Neural progenitor cell (in vitro differentiated cells): ENCODE measurements around the gene ERGIC1. TPM values are rescaled to one million over a fixed set of nuclear protein-coding genes. Genes with fewer than 3 reads are reported as not detected.
"Not testable (repeated sequence)": the region's sequence is repeated elsewhere in the genome, so short reads cannot be mapped to it uniquely, and the experiment has no call there.

Experiments used
- DNase-seq: peaks from one replicate; pipeline ENCODE4 v3.0.0-alpha.2; 2016; ENCODE audit warnings: low spot score
- H2AFZ ChIP-seq: fragments of 200-600 bp; sonication (generic); replicated peaks from 2 replicates; pipeline ENCODE4 v1.6.1; 2016; ENCODE audit warnings: antibody characterized with exemption
- H3F3A ChIP-seq: fragments of 200-600 bp; sonication (generic); 2 replicates; pipeline ENCODE4 v1.6.1; 2016; ENCODE audit warnings: antibody characterized with exemption, low read depth
- H3K27ac ChIP-seq: fragments of 200-600 bp; sonication (generic); 2 replicates; pipeline ENCODE4 v1.5.1; 2016; ENCODE audit warnings: mild to moderate bottlenecking
- H3K27me3 ChIP-seq: fragments of 200-600 bp; sonication (generic); 2 replicates; pipeline ENCODE4 v1.6.1; 2016; ENCODE audit warnings: mild to moderate bottlenecking, moderate library complexity
- H3K36me3 ChIP-seq: fragments of 200-600 bp; sonication (generic); 2 replicates; pipeline ENCODE4 v1.5.1; 2016
- H3K4me1 ChIP-seq: fragments of 200-600 bp; sonication (generic); 2 replicates; pipeline ENCODE4 v1.6.1; 2016; ENCODE audit warnings: mixed run types
- H3K4me2 ChIP-seq: fragments of 200-600 bp; sonication (generic); 2 replicates; pipeline ENCODE4 v1.6.1; 2016
- H3K4me3 ChIP-seq: fragments of 200-600 bp; sonication (generic); 2 replicates; pipeline ENCODE4 v1.5.1; 2016
- H3K79me2 ChIP-seq: fragments of 200-600 bp; sonication (generic); 2 replicates; pipeline ENCODE4 v1.6.1; 2016; ENCODE audit warnings: low read depth
- H3K9ac ChIP-seq: fragments of 200-600 bp; sonication (generic); 2 replicates; pipeline ENCODE4 v1.6.1; 2016
- H3K9me3 ChIP-seq: fragments of 200-600 bp; sonication (generic); 2 replicates; pipeline ENCODE4 v1.5.1; 2016; ENCODE audit warnings: low read depth
- H4K20me1 ChIP-seq: fragments of 200-600 bp; sonication (generic); 2 replicates; pipeline ENCODE4 v1.6.1; 2016; ENCODE audit warnings: low read depth
- H3K27ac Mint-ChIP-seq: 3 replicates; pipeline ENCODE4 v1.8.0; 2021; ENCODE audit warnings: mixed read lengths
- H3K27me3 Mint-ChIP-seq: 2 replicates; pipeline ENCODE4 v1.8.0; 2022; ENCODE audit warnings: low read depth, mild to moderate bottlenecking, inconsistent platforms, moderate library complexity, mixed read lengths; ENCODE audit not compliant: insufficient read depth
- H3K36me3 Mint-ChIP-seq: 3 replicates; pipeline ENCODE4 v1.8.0; 2021; ENCODE audit warnings: mixed read lengths
- H3K4me1 Mint-ChIP-seq: 3 replicates; pipeline ENCODE4 v1.8.0; 2021; ENCODE audit warnings: mixed read lengths
- H3K4me3 Mint-ChIP-seq: 3 replicates; pipeline ENCODE4 v1.8.0; 2021; ENCODE audit warnings: mild to moderate bottlenecking, moderate library complexity, mixed read lengths
- H3K9me3 Mint-ChIP-seq: 3 replicates; pipeline ENCODE4 v1.8.0; 2020; ENCODE audit warnings: mixed read lengths
- EZH2 ChIP-seq: fragments of 200-600 bp; sonication (generic); IDR thresholded peaks from 2 replicates; pipeline ENCODE4 v1.6.1; 2017; ENCODE audit warnings: antibody characterized with exemption, mild to moderate bottlenecking, moderate library complexity
- EZH2phosphoT487 ChIP-seq: fragments of 200-600 bp; sonication (generic); IDR thresholded peaks from 2 replicates; pipeline ENCODE4 v1.6.1; 2017; ENCODE audit warnings: antibody characterized with exemption
- total RNA-seq: library from RNA; depleted of rRNA; stranded (reverse); fragments of >200 nt; gene quantifications from 2 replicates; pipeline ENCODE4 v1.2.3, GENCODE V29; 2015; ENCODE audit warnings: low replicate concordance
- TF ChIP-seq, protein P1 (sequence below): fragments of 200-600 bp; sonication (generic); IDR thresholded peaks from 2 replicates; pipeline ENCODE4 v1.5.1; 2017; ENCODE audit warnings: antibody characterized with exemption, mild to moderate bottlenecking

Gene ERGIC1
- total RNA-seq, 1 donor from 2014 or later = 28.7 TPM

DNA sequence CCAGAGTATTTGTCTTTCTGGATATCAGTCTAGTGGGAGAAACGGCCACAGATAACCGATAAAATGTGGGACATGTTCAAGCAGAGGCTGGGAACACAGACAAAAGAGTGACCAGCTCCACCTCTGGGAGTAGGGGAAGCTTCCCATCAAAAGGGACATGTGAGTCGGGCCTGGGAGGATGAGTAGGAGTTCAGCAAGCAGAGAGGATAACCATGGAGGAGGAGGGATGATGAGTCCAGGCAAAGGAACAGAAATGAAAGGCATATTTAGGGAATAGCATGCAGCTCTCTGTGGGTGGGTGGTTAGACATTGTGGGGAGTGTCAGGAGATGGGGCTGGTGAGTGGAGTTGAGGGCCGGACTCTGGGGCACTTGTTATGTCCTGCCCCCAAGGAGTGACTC lies 61.5 kb downstream of the ERGIC1 start:
- Mint-ChIP-seq H3K36me3 (peaks cover 4% of the 10 kb centered on the region), H3K9me3 (no peaks in the 10 kb centered on the region), H3K4me3 (no peak overlapping the region), H3K27me3 (peaks cover 2% of the 10 kb centered on the region), H3K27ac (peak overlapping the region; percentile 8), H3K4me1 (peaks cover 30% of the 10 kb centered on the region)
- H3K9me3 ChIP-seq = no peaks in the 10 kb centered on the region
- no peak for DNase-seq
- no peak overlapping the region for H3K27ac ChIP-seq
- H3K4me3 ChIP-seq = no peak overlapping the region
- H4K20me1 ChIP-seq = peaks cover 40% of the 10 kb centered on the region
- H3K36me3 ChIP-seq = no peaks in the 10 kb centered on the region
- no peaks in the 10 kb centered on the region for H3K27me3 ChIP-seq
- H2AFZ ChIP-seq = no peak overlapping the region
- no peak overlapping the region for H3K4me2 ChIP-seq
- no peaks in the 10 kb centered on the region for H3K79me2 ChIP-seq
- TF ChIP-seq EZH2phosphoT487 = no peak
- TF ChIP-seq, protein P1, sequence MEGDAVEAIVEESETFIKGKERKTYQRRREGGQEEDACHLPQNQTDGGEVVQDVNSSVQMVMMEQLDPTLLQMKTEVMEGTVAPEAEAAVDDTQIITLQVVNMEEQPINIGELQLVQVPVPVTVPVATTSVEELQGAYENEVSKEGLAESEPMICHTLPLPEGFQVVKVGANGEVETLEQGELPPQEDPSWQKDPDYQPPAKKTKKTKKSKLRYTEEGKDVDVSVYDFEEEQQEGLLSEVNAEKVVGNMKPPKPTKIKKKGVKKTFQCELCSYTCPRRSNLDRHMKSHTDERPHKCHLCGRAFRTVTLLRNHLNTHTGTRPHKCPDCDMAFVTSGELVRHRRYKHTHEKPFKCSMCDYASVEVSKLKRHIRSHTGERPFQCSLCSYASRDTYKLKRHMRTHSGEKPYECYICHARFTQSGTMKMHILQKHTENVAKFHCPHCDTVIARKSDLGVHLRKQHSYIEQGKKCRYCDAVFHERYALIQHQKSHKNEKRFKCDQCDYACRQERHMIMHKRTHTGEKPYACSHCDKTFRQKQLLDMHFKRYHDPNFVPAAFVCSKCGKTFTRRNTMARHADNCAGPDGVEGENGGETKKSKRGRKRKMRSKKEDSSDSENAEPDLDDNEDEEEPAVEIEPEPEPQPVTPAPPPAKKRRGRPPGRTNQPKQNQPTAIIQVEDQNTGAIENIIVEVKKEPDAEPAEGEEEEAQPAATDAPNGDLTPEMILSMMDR = no peak
- no peak for TF ChIP-seq EZH2
- no peak overlapping the region for H3K9ac ChIP-seq
- peaks cover 13% of the 10 kb centered on the region for H3K4me1 ChIP-seq
- H3F3A ChIP-seq = peaks cover 19% of the 10 kb centered on the region

DNA sequence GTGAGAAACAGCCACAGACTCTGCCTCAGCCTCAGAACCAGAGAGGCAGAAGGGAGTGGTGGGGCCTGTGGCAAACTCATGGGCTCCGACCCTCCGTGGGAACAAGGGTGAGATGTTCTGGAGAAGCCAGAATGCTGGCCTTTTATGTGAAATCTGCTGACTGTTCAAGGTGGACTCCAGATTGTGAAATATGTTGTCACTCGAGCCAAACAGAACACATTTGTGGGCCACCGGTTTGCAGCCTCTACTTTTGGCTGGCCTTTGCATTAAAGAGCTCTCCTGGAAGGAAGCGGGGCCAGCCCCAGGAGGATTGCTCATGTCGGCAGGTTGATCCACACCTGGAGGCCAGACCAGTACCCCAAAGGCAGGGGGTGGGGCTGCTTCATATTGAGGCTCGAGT lies 62.4 kb downstream of the ERGIC1 start:
- Mint-ChIP-seq H3K9me3 (no peaks in the 10 kb centered on the region), H3K27ac (no peak overlapping the region), H3K4me3 (no peak overlapping the region), H3K4me1 (peaks cover 33% of the 10 kb centered on the region), H3K27me3 (peaks cover 2% of the 10 kb centered on the region), H3K36me3 (peaks cover 7% of the 10 kb centered on the region)
- Histone ChIP-seq H3K9me3 (no peaks in the 10 kb centered on the region), H4K20me1 (peaks cover 40% of the 10 kb centered on the region), H3F3A (peaks cover 19% of the 10 kb centered on the region), H3K79me2 (no peaks in the 10 kb centered on the region), H3K4me1 (peaks cover 13% of the 10 kb centered on the region), H3K27ac (no peak overlapping the region), H3K27me3 (no peaks in the 10 kb centered on the region), H3K36me3 (no peaks in the 10 kb centered on the region), H3K4me3 (no peak overlapping the region), H2AFZ (no peak overlapping the region), H3K9ac (no peak overlapping the region), H3K4me2 (no peak overlapping the region)
- no peak for DNase-seq
- TF ChIP-seq, protein P1 = no peak
- TF ChIP-seq EZH2 = no peak
- no peak for TF ChIP-seq EZH2phosphoT487

DNA sequence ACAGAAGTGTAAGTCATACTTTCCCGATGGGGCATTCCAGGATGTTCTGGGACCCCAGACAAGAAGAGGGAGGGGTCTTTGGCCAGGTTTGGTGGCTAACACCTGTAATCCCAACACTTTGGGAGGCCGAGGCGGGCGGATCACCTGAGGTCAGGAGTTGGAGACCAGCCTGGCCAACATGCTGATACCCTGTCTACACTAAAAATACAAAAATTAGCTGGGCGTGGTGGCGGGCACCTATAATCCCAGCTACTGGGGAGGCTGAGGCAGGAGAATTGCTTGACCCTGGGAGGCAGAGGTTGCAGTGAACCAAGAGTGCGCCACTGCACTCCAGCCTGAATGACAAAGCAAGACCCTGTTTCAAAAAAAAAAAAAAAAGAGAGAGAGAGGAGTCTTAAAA lies 63.0 kb downstream of the ERGIC1 start:
- H3K27ac Mint-ChIP-seq = peak overlapping the region; percentile 76
- H3K4me3 ChIP-seq, H2AFZ ChIP-seq, H3K79me2 ChIP-seq, H3K9ac ChIP-seq, H3K36me3 Mint-ChIP-seq, H3K9me3 Mint-ChIP-seq, DNase-seq, H3K27ac ChIP-seq, H3K27me3 ChIP-seq, H3K36me3 ChIP-seq, H3K27me3 Mint-ChIP-seq, H3K9me3 ChIP-seq, H3K4me2 ChIP-seq, H3K4me3 Mint-ChIP-seq: not testable (repeated sequence)
- H3K4me1 Mint-ChIP-seq = peaks cover 31% of the 10 kb centered on the region
- H4K20me1 ChIP-seq = peaks cover 46% of the 10 kb centered on the region
- peaks cover 19% of the 10 kb centered on the region for H3F3A ChIP-seq
- H3K4me1 ChIP-seq = peaks cover 13% of the 10 kb centered on the region

GRCh38 chr5:172897481-172898217 lies 63.6 kb downstream of the ERGIC1 start:
- peak overlapping the region; percentile 76 for H3K27ac Mint-ChIP-seq
- Histone ChIP-seq H3K4me3 (no peak overlapping the region), H3K27ac (no peak overlapping the region), H3K79me2 (no peaks in the 10 kb centered on the region), H3K36me3 (no peaks in the 10 kb centered on the region), H3F3A (peaks cover 19% of the 10 kb centered on the region), H3K4me1 (peaks cover 13% of the 10 kb centered on the region), H3K4me2 (peak overlapping the region; percentile 4), H3K9ac (no peak overlapping the region), H2AFZ (no peak overlapping the region), H4K20me1 (peaks cover 51% of the 10 kb centered on the region), H3K9me3 (no peaks in the 10 kb centered on the region), H3K27me3 (no peaks in the 10 kb centered on the region)
- H3K9me3 Mint-ChIP-seq = no peaks in the 10 kb centered on the region
- peak overlapping the region; percentile 17 for H3K4me3 Mint-ChIP-seq
- H3K36me3 Mint-ChIP-seq = peaks cover 5% of the 10 kb centered on the region
- peak; percentile 78 for DNase-seq
- peaks cover 2% of the 10 kb centered on the region for H3K27me3 Mint-ChIP-seq
- peaks cover 31% of the 10 kb centered on the region for H3K4me1 Mint-ChIP-seq
- TF ChIP-seq EZH2phosphoT487 (no peak), EZH2 (no peak)
- TF ChIP-seq, protein P1 = no peak
